GM19238 (cell line): ENCODE data around the gene MOBP.

ENCODE experiments used
- DNase-seq: peaks from one replicate; pipeline ENCODE4 v3.0.0; 2011; ENCODE audit warnings: low spot score; ENCODE audit not compliant: insufficient read length

The MOBP gene

DNA sequence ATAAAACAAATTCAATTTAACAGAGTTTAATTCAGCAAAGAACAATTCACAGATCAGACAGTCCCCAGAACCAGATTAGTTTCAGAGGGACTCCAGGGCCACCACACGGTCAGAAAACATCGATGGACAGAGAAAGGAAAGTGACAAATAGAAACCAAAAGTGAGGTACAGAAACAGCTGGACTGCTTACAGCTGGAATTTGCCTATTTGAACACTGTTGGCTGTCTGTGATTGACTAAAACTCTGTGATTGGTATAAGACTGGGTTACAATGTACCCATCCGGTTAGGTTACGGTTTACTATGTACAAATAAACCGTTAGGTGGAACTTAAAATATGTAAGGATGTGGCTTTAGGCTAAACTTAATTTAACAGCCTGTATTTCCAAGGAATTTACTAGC is 30.3 kb downstream of the MOBP start:
- DNase-seq: no peak

DNA sequence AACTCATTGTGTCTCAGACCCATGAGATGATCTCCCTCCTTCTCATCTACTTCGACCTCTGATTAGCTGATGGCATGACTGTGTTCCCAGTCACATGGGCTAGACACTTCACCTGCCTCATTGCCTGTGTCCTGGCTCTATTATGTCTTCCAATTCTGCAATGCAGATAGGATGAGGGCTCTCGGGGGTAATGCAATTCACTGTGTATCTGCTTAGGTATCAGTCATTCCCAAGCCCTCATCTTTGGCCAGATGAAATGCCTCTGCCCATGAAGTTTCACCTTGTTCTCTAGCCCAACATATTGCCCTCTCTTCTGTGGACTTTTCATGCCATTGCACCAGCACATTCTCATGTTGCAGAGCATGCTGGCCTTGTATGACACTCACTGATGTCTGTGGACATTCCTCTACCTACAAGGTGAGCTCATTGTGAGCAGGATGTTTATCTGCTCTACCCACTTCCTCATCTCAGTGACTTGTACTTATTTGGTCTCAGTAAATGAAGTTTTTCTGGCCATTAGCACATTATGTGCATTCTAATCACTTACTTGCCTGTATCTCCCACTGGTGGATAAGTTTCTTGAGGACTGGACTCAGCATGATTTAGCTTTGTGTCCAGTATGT is 32.3 kb downstream of the MOBP start:
- DNase-seq: no peak

DNA sequence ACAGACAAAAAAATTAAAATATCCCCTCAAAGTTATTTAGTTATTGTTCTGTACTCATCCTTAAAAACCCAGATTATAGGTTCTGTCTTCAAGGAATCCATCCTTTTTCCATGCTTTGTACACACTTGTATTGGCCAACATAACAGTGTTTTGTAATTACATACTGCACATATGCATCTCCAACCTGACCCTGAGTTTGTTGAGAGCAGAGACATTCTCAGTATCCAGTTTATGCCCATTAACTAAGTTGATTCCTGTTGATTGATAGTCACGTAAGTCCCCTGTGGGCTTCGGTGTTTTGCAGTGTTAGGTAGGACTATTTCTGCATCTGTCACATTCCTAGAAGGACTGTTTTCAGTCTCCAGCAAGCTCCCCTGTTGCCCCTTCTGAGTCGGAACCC is 33.6 kb downstream of the MOBP start:
- DNase-seq: no peak

DNA sequence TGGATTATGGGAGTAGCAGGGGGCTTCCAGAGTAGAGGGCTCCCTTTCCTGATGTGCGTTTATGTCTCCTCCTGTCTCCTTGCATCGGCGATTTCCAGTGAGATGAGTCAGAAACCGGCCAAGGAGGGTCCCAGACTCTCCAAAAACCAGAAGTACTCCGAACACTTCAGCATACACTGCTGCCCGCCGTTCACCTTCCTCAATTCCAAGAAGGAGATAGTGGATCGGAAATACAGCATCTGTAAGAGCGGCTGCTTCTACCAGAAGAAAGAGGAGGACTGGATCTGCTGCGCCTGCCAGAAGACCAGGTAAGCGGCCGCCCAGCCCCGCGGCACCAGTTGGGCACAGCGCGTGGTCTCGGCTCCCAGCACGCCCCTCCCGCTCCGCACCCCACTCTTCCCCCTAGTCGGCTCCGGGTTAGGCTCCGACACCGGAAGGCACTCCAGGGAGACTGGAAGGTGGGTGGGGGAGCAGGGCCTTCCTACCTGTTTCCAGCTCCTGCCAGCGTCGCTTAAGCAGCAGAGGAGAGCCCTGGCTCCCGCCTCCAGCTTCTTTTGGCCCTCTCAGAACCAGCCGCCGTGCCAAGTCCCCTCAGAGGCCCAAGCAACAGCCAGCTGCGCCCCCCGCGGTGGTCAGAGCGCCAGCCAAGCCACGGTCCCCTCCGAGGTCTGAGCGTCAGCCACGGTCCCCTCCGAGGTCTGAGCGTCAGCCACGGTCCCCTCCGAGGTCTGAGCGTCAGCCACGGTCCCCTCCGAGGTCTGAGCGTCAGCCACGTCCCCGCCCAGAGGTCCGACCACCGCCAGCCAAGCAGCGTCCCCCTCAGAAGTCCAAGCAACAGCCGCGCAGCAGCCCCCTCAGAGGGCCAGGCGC is 34.7 kb downstream of the MOBP start:
- no peak for DNase-seq

DNA sequence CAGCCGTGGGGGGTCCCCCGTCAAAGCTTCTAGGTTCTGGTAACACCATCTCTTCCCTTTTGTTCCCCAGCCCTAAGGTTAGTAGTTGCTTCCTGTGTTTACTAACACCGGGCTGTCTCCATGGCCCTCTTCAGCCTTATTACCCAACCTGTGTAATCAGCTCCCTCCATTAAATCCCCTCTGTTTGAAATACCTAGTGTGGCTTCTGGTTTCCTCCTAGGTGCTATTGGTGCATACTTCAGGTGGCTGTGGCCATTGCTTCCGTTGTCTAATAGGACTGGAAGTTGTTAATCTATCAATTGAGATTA is 35.3 kb downstream of the MOBP start:
- no peak for DNase-seq

DNA sequence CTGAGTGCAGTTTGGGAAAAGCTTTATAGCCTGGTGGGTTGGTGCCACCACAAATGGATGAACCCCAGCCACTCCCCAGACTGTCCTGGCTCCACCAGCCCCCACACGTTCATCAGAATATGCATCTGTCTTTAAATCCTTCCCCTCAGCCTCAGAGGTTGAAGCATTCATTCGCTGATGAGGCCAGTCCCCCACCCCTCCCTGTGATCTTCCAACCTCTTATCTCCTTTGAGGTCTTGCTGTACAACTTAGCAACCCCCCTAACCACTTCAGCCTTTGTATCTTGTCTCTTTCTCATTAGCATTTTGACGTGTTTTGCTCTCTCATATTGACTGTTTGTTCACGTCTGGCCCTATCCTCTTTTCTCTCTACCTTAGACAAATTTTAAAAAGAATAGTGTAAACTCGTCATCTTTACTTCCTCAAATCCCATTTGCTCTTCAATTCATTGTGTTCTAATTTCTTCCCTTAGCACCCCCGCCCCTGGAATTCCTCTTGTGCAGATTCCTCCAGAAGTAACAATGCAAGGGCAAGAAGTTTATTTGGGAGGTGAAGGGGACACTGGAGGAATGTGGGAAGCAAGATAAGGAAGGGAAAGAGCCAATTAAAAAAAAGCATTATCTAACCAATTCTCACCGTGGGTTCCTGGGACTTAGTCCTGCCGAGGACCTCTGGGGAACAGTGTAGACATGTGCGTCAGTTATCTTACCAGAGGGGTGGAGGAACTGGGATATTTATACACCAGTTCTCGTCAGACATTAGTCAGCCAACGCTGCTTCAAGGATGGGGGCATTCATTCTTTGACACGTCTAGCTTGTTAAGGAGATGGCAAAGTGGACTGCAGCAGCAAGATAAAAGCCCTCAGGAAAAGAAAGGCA is 38.6 kb downstream of the MOBP start:
- no peak for DNase-seq

DNA sequence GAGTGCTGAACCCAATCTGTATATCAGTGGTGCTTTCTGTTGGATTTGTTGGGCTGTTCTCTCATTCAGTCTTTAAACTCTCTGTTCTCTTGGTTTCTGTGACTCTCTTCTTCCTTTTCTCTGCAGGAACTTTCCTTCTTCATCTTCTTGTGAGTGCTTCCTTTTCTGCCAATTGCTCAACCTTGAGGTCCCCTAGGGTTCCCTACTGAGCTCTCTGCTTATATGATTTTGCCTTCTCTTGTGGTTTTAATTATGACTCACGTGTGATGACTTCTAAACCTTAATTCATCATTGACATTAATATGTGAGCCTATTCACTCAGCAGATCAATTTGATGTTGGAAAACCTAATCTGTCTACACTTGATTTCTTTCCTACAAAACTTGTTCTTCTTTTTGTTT is 39.4 kb downstream of the MOBP start:
- DNase-seq: no peak

DNA sequence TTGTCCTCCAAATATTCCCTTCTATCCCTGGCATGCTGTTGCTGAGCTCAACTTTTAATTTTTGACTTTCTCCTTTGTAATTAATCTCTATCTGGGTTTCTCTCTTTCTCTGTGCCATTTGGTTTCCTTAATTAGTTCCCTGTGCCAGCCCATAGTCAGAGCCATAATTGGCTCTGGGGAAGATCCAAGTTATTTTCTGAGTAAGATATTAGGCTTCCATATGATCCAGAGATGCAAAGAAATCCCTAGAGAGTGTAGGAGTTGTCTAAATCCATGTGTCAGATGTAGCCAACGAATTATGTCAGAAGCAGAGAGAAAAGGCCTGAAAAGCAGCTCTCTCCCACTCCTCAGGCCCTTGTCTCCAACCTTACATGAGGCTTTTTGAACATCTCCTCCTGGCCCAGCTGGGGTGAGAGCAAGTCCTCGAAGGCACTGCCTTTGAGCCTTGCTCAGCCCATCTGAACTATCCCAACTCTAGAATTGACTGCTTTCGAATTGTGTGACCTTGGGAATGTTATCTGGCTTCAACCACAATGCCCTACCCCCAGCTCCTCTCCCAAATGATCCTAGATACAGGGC is 46.4 kb downstream of the MOBP start:
- no peak for DNase-seq

DNA sequence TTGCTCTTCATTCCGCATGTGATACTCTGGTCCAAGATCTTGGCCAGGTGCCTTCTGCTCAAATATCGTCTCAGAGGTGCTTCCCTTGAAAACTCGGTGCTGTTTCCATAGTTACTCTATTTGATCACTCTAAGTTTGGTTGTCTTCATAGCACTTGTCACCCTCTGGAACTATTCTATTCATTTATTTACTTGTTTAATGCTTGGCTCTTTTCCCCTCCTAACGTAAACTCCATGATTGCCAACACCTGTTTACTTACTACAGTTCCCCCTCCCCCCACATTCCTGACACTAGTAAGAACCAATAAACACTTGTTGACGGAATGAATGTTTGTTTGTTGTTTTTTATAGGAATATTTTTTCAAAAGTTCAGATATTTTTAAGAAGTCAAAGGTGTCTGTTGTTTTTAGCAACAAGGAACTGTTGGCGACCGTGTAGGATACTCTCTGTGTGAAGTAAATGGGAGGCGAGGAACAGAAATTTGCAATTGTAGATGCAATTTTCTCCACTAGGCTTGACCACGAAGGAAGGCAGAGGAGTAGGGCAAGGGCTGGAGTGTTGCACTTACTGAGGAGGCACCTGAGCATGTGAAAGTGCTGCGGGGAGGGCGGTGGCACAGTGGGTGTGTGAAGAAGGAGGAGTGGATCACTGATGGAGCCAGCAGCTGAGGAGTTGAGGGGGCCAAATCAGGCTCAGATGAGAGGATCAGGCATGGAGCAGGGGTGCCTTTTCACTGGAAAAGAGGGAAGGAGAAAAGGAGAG is 48.4 kb downstream of the MOBP start:
- DNase-seq: no peak

DNA sequence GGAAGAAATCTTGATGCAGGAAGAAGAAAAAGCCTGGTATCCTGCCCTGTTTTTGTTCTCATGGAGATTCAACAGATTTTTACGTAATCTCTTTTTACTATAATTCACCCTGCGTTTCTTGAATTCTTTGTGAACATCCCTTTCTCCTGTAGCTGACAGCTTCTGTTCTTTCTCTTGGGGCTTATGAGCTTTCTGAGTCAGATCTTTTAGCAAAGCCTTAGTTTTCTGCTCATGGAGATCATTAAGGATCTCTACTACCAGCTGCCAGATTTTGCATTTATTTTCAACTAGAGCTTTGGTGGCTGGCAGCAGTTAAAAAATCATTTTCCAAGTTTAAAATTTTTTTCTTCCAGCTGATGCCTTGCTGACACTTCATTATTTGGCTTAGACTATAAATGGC is 51.6 kb downstream of the MOBP start:
- no peak for DNase-seq

DNA sequence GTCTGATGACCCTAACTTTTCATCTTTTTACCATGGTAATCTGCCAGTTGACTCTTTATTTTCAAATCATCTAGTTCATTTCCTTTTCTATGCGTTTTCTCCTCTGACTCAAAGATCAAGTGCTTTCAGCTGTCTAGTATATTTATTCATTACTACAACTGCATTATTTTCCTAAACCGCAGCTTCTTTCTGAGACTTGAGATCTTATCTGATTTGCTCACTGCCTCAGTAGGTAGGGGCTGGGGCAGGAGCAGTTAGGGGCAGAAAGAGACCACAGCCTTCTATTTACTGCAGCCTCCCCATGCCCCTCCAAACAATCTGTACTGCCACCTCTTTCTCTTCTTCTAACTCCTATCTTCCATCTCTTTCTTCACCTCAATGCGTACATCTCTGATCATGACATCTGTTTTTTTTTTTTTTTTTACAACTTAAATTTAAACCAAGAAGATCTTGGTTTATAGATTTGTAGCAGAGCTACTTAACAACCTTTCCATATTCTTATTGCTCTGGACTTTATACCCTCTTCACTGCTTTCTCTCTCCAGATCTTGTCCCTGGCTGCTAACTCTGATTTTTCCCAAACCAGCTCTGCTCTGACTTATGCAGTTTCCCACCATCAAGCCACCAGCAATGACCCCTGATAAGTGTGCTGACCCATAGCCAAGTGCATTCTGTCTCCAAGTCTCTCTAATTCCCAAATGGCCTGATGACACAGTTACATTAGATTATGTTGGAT is 52.2 kb downstream of the MOBP start:
- no peak for DNase-seq

DNA sequence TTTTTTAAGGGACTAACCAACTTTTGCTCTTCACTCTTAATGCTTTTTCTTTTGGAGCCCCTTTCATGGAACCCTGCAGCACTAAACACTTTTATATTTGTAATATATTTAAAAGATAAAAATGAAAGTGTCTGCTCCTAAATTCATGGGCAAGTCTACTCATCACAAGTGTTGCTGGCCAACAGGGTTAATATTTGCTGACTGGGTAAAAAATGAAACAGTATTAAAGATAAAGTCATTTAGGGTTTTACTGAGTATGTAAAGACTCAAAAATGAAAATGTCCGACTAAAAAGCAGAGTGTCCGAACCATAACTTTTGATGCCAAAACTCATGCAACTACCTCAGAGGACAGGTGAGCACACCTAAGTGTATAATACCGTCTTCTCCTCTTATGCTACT is 54.0 kb downstream of the MOBP start:
- DNase-seq: no peak

DNA sequence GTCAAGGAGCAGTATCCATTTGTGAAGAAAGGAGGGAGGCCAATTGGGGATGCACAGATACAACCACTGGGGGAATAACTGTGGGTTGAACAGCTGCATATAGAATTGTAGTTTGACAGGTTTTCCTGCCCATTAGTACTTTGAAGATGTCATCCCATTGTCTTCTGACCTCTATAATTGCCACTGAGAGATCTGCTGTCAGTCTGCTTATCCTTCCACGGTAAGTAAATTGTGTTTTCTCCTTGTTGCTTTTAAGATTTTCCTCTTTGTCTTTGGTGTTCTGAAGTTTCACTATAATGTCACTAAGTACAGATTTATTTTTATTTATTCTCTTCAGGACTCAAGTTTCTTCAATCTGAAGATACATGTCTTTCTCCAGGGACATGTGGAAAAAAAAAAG is 56.6 kb downstream of the MOBP start:
- DNase-seq: no peak

DNA sequence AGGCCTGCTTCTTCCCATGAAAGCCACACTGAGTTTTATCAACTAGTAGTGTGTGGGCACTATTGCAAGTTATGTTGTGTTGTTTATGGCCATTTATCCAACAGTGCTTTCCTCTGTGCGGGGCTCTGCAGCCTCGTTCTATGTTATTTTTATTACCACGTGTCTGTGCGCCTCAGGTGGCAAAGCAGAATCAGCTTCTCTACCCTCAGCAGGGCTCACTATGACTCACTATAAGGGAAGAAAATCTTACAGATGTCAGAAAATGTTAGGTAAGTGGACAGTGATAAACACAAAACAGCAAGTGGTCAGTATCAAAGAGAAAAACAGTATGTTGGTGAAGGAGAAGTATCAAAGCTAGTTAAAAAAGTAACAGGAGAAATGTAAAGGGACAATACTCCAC is 61.4 kb downstream of the MOBP start:
- no peak for DNase-seq

DNA sequence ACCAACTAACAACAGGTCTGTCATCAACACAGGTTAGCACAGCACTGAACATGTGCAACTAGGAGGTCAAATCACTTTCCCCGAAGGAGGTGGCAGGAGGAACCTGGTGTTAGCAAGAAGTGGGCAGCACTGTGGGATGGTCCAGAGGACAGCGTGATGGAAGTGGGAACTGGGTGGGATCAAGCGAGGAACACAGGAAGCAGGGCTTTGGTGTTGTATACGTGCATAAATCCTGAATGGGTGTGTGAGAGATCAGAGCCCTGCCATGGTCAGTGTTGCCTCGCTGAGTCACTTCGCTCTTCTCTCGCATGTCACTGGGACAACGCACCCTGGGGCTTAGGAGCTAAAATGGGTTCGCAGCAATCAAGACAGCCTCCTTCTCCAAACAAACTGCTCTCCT is 62.1 kb downstream of the MOBP start:
- DNase-seq: no peak

DNA sequence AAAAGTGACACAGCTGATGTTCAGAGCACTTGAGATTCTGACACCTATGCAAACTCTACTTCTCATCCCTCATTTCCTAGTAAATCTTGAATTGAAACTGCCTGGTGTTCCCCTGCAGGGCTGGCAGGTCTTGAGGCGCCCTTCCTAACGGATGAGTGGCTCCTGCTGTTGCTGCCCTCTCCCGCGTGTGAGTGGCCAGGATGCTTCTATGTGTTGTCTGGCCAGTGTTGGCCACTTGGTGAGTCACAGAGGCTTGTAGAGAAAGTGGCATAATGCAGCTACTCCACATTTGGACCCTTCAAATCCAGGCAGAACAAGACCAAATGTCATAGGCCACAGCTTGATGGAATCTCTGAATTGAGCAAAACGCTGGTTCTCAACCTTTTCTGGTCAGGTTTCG is 63.6 kb downstream of the MOBP start:
- no peak for DNase-seq

DNA sequence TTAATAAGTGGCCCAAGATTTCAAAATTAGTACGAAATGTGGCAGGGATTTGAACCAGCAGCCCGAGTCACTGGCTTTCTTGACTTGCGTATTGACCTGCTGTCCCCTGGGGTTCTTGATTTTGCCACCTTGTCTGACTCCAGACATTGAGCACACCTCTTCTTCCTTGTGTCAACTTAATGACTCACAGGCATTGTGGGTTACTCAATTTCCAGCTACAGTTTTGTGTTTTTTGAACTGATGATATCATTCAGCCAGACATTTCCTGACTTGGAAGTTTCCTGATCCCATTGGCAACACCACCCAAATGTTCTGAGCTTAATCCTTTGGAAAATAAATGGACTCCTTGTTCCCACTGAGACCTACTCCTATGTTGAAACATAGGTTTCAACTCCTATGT is 64.2 kb downstream of the MOBP start:
- no peak for DNase-seq

DNA sequence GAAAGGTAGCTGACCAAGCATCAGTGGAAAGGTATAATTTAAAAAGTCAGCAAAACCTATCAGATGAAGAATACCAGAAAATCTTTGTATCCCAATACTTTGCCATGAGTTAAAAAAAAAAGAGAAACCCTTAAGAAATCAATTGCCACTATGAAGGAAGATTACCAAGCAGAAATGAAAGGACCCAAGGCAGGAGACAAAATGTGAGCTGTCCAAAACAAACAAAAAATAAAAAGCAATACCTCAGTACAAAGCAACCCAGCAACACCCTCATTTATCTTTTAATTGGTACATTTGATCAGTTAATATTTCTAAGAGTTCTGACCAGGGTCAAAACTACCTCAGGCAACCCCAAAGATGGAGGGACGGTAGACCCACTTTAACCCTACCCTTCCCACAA is 65.3 kb downstream of the MOBP start:
- DNase-seq: no peak

DNA sequence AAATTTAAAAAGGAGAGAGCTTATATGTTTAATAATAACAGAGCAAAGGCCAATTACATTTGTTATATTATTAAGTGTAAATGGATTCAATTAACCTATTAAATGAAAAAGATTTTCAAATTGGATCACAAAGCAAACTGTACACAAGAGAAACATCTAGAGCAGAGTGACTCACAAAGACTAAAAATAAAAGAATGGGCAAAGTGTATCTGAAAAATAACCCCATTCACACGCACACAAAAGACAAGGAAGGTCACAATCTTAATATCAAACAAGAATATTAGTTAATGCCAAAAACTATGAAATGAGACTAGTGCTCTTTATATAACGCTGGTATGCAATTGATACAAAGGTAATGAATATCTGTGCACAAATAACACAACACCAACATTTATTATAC is 65.7 kb downstream of the MOBP start:
- no peak for DNase-seq

DNA sequence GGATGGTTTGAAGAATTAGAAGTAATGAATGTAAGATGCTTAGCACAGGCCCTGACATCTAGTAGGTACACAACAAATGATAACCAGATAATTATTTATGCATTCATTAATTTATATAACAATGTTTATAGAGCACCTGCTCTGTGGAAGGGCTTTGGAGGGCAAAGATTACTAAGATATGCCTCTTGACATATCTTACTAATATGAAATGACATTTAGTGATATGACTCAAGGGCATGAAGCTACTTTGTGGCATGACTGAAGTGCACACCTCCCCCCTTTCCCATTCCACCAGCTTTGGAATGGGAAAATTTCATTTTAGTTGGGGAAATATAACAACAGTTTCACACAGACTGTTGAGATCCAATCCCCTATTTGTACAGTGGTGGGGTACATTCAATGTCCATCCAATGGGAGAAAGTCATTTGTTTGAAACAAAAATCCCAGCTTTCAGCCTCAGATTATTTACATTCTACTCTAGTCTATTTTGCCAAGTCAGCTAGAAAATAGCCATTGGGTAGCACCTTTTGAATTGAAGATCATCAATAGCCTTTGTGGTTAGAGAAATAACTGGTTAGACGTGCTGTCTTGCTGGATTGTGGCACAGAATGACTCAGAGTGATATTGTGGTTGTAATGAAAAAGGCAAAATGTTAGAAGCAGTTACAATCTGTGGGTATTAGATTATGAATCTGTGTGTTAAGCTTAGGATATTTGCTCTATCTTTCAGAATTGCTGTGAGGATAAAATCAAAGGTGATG is 72.9 kb downstream of the MOBP start:
- DNase-seq: no peak
